Measurements from ENCODE around the gene KATNB1. TPM values are rescaled to one million over a fixed set of nuclear protein-coding genes. Genes with fewer than 3 reads are reported as not detected.

KATNB1 gene
- total RNA-seq (2014; rRNA removed; shearing (Covaris generic)), result 56.9 and 57.9 TPM in 2 replicates

GRCh38 chr16:57735755-57736418, at the start of gene KATNB1:
TSS of gene KATNB1 (plus strand) at chr16:57735770. CDS start at chr16:57737244, 1,474 bp downstream.

GRCh38 chr16:57694725-57695679, 40.6 kb upstream of the KATNB1 start, which contains the start of gene DRC7:
TSS of gene DRC7 (plus strand) at chr16:57694806. CDS start at chr16:57697950, 3,144 bp downstream.

GRCh38 chr16:57802341-57803133, 67.0 kb downstream of the KATNB1 start, which contains the start of gene KIFC3:
TSS of gene KIFC3 (minus strand) at chr16:57802491. CDS start at chr16:57798243, 4,248 bp downstream.

Small RNA genes lying within 50 kb of the gene (small RNA-seq; reads per million reads assigned to genes)
- gene MIR6772, result not detected

Other genes starting within 250 kb of the KATNB1 start
- gene DOK4, start 249.3 kb upstream of the KATNB1 start, total RNA-seq (2014; rRNA removed; shearing (Covaris generic)), result 18.3 and 22.3 TPM in 2 replicates
- 19.8 and 20.1 TPM in 2 replicates for gene CCDC102A, start 199.2 kb upstream of the KATNB1 start, total RNA-seq (2014; rRNA removed; shearing (Covaris generic))
- 0.15 and 0.61 TPM in 2 replicates for gene ADGRG5, start 193.1 kb upstream of the KATNB1 start, total RNA-seq (2014; rRNA removed; shearing (Covaris generic))
- gene ADGRG1, start 107.1 kb upstream of the KATNB1 start, total RNA-seq (2014; rRNA removed; shearing (Covaris generic)), result 62.5 and 73.4 TPM in 2 replicates
- gene ADGRG3, start 67.5 kb upstream of the KATNB1 start, total RNA-seq (2014; rRNA removed; shearing (Covaris generic)), result 0.19 and 0.27 TPM in 2 replicates
- gene DRC7, start 41.0 kb upstream of the KATNB1 start, total RNA-seq (2014; rRNA removed; shearing (Covaris generic)), result 0.11 TPM in 1 of 2 replicates, not detected in the other
- gene KIFC3, start 66.7 kb downstream of the KATNB1 start, total RNA-seq (2014; rRNA removed; shearing (Covaris generic)), result 158 and 172 TPM in 2 replicates
- not detected in 2 replicates for gene CNGB1, start 235.4 kb downstream of the KATNB1 start, total RNA-seq (2014; rRNA removed; shearing (Covaris generic))